ENCODE data around the gene C12orf60.

- peak; percentile 97 for TF ChIP-seq POLR2A (IDR thresholded peaks at IDR 0.05)
- no peak for TF ChIP-seq CTCF (IDR thresholded peaks at IDR 0.05)
Measured at GRCh38 chr12:14774074-14774905, 29.2 kb upstream of the C12orf60 start.
